Endothelial cell of umbilical vein (primary cell): ENCODE results near the gene ANKH.
A peak's percentile ranks its signal among the peaks of the same experiment; 100 is the strongest.

Experiments
- EZH2 ChIP-seq: IDR thresholded peaks from 2 replicates; pipeline ENCODE4 v1.6.1; 2012; ENCODE audit warnings: borderline replicate concordance, low read depth, mild to moderate bottlenecking, moderate library complexity, low read length, inconsistent platforms; ENCODE audit not compliant: severe bottlenecking
- GATA2 ChIP-seq: IDR thresholded peaks from 2 replicates; pipeline ENCODE4 v1.7.0; 2011; ENCODE audit warnings: low read depth, mild to moderate bottlenecking, moderate library complexity, mixed read lengths, low read length; ENCODE audit not compliant: insufficient read length, insufficient read depth
- JUN ChIP-seq: IDR thresholded peaks from 2 replicates; pipeline ENCODE4 v1.6.1; 2011; ENCODE audit warnings: borderline replicate concordance, low read depth; ENCODE audit not compliant: insufficient read length, insufficient read depth
- POLR2A ChIP-seq: IDR thresholded peaks from 2 replicates; pipeline ENCODE4 v1.6.1; 2012; ENCODE audit warnings: low read depth, mild to moderate bottlenecking, control low read depth, low read length
- TF ChIP-seq, protein P1 (sequence below), 2 donors: IDR thresholded peaks; 1 replicate in 1 of 2; 2 replicates in 1 of 2; pipeline ENCODE4 v1.5.1; 2011; ENCODE audit warnings: low read length in 2 of 2, mild to moderate bottlenecking in 2 of 2, moderate library complexity in 2 of 2, control low read depth in 1 of 2, inconsistent platforms in 1 of 2, low read depth in 1 of 2; ENCODE audit not compliant: insufficient read depth in 1 of 2; ENCODE audit errors: extremely low read depth in 1 of 2
- TF ChIP-seq, protein P2 (sequence below): IDR thresholded peaks from 2 replicates; pipeline ENCODE4 v1.6.1; 2011; ENCODE audit not compliant: insufficient read depth, insufficient read length

DNA sequence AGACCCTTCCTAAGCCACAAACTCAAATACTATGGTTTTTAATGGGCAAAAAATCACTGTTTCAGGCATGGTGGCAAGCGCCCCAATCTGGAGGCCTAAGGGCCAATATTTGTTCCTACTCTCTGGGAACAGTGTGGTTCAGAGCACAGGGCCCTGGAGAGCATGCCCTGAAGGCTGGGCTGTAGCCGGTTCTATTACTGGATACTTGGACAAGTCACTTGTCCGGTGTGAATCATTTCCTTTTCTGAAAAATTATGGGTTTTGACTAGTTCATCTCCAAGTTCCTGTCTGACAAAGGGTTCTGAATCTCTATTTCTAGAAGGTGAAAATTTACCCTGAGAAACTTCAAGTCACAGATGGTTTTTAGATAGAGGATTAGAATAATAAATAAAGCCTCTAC is 132.0 kb downstream of the ANKH start:
- TF ChIP-seq, protein P1, sequence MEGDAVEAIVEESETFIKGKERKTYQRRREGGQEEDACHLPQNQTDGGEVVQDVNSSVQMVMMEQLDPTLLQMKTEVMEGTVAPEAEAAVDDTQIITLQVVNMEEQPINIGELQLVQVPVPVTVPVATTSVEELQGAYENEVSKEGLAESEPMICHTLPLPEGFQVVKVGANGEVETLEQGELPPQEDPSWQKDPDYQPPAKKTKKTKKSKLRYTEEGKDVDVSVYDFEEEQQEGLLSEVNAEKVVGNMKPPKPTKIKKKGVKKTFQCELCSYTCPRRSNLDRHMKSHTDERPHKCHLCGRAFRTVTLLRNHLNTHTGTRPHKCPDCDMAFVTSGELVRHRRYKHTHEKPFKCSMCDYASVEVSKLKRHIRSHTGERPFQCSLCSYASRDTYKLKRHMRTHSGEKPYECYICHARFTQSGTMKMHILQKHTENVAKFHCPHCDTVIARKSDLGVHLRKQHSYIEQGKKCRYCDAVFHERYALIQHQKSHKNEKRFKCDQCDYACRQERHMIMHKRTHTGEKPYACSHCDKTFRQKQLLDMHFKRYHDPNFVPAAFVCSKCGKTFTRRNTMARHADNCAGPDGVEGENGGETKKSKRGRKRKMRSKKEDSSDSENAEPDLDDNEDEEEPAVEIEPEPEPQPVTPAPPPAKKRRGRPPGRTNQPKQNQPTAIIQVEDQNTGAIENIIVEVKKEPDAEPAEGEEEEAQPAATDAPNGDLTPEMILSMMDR (IDR thresholded peaks at IDR 0.05; ENCODE audit: extremely low read depth in 1 of 2, insufficient read depth in 1 of 2, low read depth in 1 of 2, low read length in 2 of 2), result no peak
- TF ChIP-seq GATA2 (peak; percentile 12), POLR2A (no peak), EZH2 (no peak), JUN (peak; percentile 72)
- TF ChIP-seq, protein P2, sequence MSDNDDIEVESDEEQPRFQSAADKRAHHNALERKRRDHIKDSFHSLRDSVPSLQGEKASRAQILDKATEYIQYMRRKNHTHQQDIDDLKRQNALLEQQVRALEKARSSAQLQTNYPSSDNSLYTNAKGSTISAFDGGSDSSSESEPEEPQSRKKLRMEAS, result no peak
